ENCODE data around the gene PLPP3. TPM values are rescaled to one million over a fixed set of nuclear protein-coding genes. Genes with fewer than 3 reads are reported as not detected.

PLPP3 gene
- total RNA-seq (2013) = 0.60 TPM
- polyA plus RNA-seq (under 1 TPM in 2 of 3 donors, not detected in 1; 0.21 to 0.32 TPM), polyA minus RNA-seq (0.32 and 0.42 TPM in 2 replicates), total RNA-seq (1.2 to 17.6 (median 3.1) reads per million in 11 experiments)

- peaks cover 33% of the 10 kb centered on the region for H3K4me1 Mint-ChIP-seq
- under 1% methylated on average over 48 of the region's 62 CpGs for WGBS (ENCODE audit: insufficient coverage)
- Histone ChIP-seq H3K36me3 (replicated peaks in 1 of 2; ENCODE audit: control insufficient read depth in 1 of 2, insufficient read depth in 2 of 2, low read length in 2 of 2) (no peaks in the 10 kb centered on the region), H3K79me2 (ENCODE audit: insufficient read depth, low read length) (no peaks in the 10 kb centered on the region), H3K4me1 (ENCODE audit: control insufficient read depth in 1 of 2, insufficient read depth in 2 of 2, low read length in 2 of 2) (peaks cover 6 to 23% of the 10 kb centered on the region in 2 donors), H4K20me1 (ENCODE audit: insufficient read depth, low read length) (no peaks in the 10 kb centered on the region), H2AFZ (ENCODE audit: insufficient read depth, low read depth, low read length, poor library complexity, severe bottlenecking) (peak within 1 kb of the TSS; percentile 89), H3K4me3 (replicated peaks in 1 of 3; ENCODE audit: low read depth in 2 of 3, low read length in 3 of 3) (peak within 1 kb of the TSS; percentile 50 to 90 (median 83)), H3K4me2 (replicated peaks; ENCODE audit: extremely low read depth, low read length, poor library complexity, severe bottlenecking) (peak within 1 kb of the TSS; percentile 97), H3K9ac (ENCODE audit: insufficient read depth, low read length, poor library complexity, severe bottlenecking) (peak within 1 kb of the TSS; percentile 44), H3K27ac (ENCODE audit: low read depth in 1 of 2, low read length in 2 of 2) (no peak within 1 kb of the TSS), H3K9me3 (replicated peaks in 1 of 2; ENCODE audit: control insufficient read depth in 1 of 2, insufficient read depth in 1 of 2, low read length in 2 of 2) (no peaks in the 10 kb centered on the region), H3K27me3 (ENCODE audit: control insufficient read depth in 2 of 2, insufficient read depth in 2 of 2, low read length in 2 of 2) (peaks cover 15 to 30% of the 10 kb centered on the region in 2 donors)
- intact Hi-C loops (cut with micrococcal nuclease) = loop anchor here (5.0 to 10.0 kb wide), 2 partner anchors 164 to 172 kb away; no protein-coding TSS in a partner anchor
- H3K9me3 Mint-ChIP-seq = no peaks in the 10 kb centered on the region
- peak; percentile 36 to 50 (median 38) for DNase-seq
- peak within 1 kb of the TSS in 3 of 7 donors; percentile 20 to 82 (median 54) for H3K27ac Mint-ChIP-seq
- no peaks in the 10 kb centered on the region for H3K36me3 Mint-ChIP-seq
- H3K27me3 Mint-ChIP-seq (ENCODE audit: low read depth in 3 of 3) = peaks cover 26 to 37% (median 29%) of the 10 kb centered on the region in 3 donors
- H3K4me3 Mint-ChIP-seq = peak within 1 kb of the TSS; percentile 92 to 96
- TF ChIP-seq CTCF (IDR thresholded peaks at IDR 0.05) = peak; percentile 44
Measured at GRCh38 chr1:56578963-56579875, at the start of gene PLPP3. Gene PLPP3 (minus strand): TSS chr1:56579563. CDS start chr1:56579016, 547 bp downstream.

- no peak overlapping the region for H2AFZ ChIP-seq (ENCODE audit: insufficient read depth, low read depth, low read length, poor library complexity, severe bottlenecking)
- H3K4me3 ChIP-seq (replicated peaks in 1 of 3; ENCODE audit: low read depth in 2 of 3, low read length in 3 of 3) = no peak overlapping the region
- intact Hi-C loops (cut with micrococcal nuclease) = no loop called here
- H3K9me3 Mint-ChIP-seq = peaks cover 0 to 3% (median 0%) of the 10 kb centered on the region in 7 donors
- peaks cover 4% of the 10 kb centered on the region for H3K4me1 Mint-ChIP-seq
- TF ChIP-seq CTCF (IDR thresholded peaks at IDR 0.05) = no peak
- H3K27me3 Mint-ChIP-seq (ENCODE audit: low read depth in 3 of 3) = peaks cover 7 to 13% (median 11%) of the 10 kb centered on the region in 3 donors
- no CpG with 5 or more reads among the region's 3 CpGs for WGBS (ENCODE audit: insufficient coverage)
- no peaks in the 10 kb centered on the region for H4K20me1 ChIP-seq (ENCODE audit: insufficient read depth, low read length)
- H3K36me3 ChIP-seq (replicated peaks in 1 of 2; ENCODE audit: control insufficient read depth in 1 of 2, insufficient read depth in 2 of 2, low read length in 2 of 2) = no peaks in the 10 kb centered on the region
- H3K27ac Mint-ChIP-seq = no peak overlapping the region
- no peaks in the 10 kb centered on the region for H3K27me3 ChIP-seq (ENCODE audit: control insufficient read depth in 2 of 2, insufficient read depth in 2 of 2, low read length in 2 of 2)
- H3K4me3 Mint-ChIP-seq = no peak overlapping the region
- no peak for DNase-seq
- H3K9me3 ChIP-seq (replicated peaks in 1 of 2; ENCODE audit: control insufficient read depth in 1 of 2, insufficient read depth in 1 of 2, low read length in 2 of 2) = peaks cover 0 to 4% of the 10 kb centered on the region in 2 donors
- H3K79me2 ChIP-seq (ENCODE audit: insufficient read depth, low read length) = no peaks in the 10 kb centered on the region
- no peak overlapping the region for H3K9ac ChIP-seq (ENCODE audit: insufficient read depth, low read length, poor library complexity, severe bottlenecking)
- H3K4me2 ChIP-seq (replicated peaks; ENCODE audit: extremely low read depth, low read length, poor library complexity, severe bottlenecking) = no peak overlapping the region
- no peak overlapping the region for H3K27ac ChIP-seq (ENCODE audit: low read depth in 1 of 2, low read length in 2 of 2)
- H3K4me1 ChIP-seq (ENCODE audit: control insufficient read depth in 1 of 2, insufficient read depth in 2 of 2, low read length in 2 of 2) = no peaks in the 10 kb centered on the region
- H3K36me3 Mint-ChIP-seq = no peaks in the 10 kb centered on the region
Measured at GRCh38 chr1:56627636-56628039, 48.3 kb upstream of the PLPP3 start.
